NCI-H146 treated with DMSO at 0.1 percent for 48 hours (cell line): ENCODE measurements around the gene ANKRD23.
"Not testable (repeated sequence)": the region's sequence is repeated elsewhere in the genome, so short reads cannot be mapped to it uniquely, and the experiment has no call there.

Source experiments
- DNase-seq: peaks from one replicate; lab custom pipeline; 2025; ENCODE audit not compliant: unreplicated experiment; lab: John Stamatoyannopoulos, UW

ANKRD23 gene

DNA sequence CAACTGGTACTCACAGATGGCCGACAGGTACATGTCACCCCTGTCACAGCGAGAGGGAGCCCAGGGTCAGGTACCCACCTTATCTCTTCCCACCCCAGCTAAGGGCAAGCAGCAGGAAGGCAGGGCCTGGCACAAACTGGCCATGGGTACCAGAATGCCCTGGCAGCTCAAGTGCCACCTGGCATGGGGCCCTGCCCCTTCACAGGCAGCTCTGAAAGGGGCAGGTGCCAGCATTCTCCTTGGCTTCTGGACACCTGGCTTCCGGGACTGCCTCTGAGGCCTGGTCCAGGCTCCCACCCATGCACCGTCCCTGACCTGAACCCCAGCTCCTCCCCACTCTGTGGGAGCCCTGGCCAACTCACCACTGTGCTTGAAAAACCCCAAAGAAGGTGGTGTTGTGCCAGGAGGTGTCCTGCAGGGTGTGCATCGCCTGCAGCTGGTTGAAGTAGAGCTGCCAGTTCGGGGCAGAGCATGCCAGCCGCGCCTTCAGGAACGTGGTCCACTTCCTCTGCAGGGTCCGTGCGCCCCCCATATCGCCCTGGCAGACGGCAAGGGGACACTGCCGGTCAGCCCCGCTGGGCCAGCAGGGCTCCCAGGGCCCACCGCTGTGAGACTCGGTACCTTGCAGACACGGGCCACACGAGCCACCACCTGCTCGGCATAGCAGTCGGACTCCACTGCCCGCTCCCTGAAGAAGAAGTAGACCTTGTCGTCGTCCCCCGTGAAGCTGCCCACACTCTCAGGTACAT lies 20.7 kb upstream of the ANKRD23 start:
- no peak for DNase-seq

DNA sequence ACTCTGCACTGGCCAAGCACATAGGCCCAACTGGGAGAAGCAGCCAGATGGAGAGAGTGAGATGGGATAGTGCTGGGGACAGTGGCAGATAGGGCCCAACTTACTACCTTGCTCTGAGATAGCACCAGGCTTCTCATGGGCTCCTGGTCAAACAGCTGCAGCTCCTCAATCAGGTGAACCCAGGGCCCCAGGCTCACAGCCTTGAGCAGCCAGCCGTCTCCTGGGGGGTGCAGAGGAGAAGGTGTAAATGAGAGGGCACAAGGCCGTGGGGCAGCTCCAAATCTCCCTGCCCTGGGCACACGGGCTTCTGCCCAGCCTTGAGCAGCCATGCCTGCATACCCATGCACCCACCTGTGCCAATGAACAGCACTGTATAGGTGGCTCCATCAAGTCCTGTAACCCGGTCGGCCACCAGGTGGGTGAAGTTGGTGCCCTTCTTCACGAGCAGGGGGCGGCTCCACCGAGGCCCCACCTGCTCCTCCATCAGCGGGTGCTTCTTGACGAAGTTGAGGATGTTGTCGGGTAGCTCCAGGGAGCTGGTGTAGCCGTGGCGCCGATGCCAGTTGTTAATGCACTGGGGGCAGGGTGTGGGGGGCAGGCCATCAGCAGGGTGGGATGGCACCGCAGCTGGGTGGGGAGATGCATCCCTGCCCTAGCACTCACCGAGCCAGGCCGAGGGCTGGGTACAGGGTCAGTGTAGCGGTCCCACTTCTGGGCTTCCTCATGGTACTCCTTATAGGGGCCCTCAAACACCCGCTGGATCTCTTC lies 19.9 kb upstream of the ANKRD23 start:
- no peak for DNase-seq

DNA sequence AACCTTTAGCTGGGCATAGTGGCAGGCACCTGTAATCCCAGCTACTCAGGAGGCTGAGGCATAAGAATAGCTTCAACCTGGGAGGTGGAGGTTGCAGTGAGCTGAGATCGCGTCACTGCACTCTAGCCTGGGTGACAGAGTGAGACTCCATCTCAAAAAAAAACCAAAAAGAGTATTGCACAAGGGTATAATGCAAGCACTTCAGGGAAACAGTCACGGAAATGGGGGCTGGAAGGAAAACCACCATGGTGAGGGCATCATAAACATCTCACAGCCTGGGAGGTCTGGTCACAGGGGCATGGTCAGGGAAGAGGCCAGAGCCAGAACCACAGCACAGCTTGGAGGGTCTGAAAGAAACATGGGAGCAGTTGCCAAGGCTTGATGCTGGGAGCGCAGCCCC lies 19.2 kb upstream of the ANKRD23 start:
- DNase-seq = not testable (repeated sequence)

DNA sequence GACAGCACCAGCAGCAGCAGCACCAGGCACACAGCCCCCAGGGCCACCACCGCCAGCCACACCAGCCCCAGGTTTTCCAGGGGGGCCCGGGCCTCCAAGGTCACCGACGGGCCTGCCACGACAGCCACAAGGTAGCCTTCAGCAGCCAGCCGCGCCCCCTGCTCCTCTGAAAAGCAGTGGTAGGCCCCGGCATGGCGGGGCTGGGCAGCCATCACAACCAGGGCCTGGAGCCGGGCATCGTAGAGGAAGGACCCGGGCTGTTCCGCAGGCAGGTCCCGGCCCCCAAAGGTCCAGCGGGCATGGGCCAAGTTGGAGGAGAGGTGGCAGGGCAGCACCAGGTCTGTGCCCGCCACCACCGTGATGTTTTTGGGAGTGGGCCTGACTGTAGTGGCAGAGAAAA lies 17.3 kb upstream of the ANKRD23 start:
- DNase-seq = no peak

DNA sequence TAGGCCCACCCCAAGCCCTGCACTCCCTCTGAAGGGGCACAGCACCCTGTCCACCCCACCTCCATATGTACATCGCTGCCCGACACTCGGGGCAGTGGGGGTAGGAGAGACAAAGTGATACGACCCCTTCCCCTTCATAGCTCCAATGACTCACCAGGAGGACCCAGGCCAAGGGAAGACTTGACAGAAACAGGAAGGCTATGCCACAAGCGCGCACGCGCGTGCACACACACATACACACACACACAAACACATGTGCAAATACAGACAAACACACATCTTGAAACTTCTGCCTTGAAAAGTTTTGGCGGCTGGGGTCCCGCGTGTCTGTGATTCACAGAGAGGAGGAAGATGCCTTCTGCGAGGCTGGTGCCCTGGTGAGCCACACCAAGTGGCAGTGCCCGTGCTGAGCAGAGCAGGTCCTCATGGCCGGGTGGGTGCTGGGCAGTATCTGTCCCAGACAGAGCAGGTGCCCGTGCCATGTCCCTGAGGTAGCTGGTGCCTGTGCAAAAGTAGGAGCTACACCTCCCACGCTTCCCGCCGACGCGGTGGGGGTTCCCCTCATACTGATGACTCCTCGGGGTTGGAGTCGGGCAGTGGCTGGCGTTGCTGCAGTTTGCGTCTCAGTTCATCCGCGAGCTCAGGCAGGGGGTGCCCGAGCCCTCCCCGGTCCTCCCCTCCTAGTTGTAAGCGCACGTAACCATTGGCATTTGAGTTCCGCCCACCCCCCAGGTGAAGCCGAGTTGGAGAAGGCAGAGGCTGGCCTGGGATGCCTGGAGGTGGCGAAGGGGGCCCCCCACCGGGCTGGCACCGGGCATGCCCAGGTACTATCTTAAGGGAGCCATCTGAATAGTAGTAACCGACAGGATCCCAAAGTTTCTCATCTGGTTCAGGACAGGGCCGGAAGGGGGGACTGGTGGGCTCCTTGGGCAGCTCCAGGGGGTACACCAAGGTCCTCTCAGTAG lies 16.5 kb upstream of the ANKRD23 start:
- DNase-seq = no peak

DNA sequence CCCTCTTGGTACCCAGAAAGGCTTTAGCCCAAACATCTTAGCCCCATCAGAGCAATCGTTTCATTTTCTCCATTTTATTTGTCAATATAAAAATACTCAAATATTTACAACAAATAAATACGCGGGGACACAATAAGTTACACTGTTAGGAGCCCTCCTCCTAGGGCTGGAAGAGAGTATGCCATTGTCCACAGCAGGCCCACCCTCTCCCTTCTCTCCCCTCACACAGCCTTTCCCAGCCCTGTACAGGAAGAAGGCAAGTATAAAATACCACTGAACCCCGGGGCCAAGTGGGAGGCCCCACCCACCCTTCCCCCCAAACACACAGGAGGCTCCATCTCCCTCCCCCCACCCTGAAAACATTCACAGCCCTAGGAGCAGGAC lies 15.9 kb upstream of the ANKRD23 start:
- no peak for DNase-seq

DNA sequence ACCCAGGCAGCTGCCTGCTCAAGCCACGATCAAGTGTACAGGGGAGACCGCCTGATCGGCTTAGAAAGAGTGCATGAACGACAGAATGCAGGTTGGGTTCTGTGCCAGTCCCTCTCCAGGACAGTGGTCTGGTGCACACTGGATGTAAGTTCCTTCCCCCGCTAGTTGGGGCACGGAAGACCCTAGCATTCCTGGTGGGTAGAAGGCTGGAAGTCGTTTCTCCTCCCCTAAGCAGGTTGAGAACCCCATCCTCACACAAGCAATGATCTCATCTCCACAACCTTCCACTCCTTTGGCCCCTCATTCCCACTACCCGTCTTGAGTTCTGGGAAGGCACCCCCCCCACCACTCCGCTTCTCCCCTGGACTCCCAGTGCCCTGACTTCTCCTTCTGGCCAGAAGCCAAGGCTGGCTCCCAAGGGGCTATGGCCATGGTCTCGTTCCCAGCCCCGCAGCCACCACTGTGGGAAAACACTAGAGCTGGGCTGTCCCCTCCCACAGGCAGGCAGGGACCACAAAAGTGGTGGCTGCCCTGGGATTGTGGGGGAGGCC lies 15.4 kb upstream of the ANKRD23 start:
- no peak for DNase-seq

DNA sequence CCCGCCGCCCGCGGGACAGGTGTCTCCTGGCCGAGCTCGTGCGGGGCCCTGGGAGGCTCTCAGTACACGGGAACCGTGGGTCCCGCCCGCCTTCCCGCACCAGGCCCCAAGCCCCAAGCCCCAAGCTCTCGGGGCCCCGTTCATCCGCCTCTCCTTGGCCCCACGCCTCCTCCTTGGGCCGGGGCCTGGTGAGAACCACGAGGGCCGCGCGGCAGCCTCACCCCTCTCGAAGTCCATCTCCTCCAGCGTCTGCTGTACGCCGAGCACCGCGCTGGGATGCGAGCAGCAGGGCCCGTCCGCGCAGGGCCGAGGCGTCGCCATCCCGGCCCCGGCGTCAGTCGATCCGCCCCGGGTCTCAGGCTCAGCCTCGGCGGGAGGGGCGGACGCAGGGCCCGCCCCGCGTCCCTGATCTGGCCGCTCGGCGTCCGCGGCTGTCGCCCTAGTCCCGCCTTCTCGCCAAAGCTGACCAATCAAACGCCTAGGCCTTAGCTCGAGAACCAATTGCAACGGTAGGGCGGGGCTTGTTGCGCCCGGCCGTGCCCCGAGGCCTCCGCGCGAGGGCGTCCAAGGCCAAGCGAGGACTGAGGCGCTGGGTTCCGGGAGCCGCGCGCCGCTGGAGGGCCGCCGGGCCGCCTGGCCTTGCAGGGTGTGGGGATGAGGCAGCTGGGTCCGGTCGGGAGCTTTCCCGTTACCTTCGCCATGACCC lies 14.0 kb upstream of the ANKRD23 start, which contains the start of gene ANKRD39:
Gene ANKRD39, minus strand, starts transcription at position 350 of the 706 bp plus-strand sequence. Its CDS starts 29 bp downstream, at position 321.
- DNase-seq = peak; percentile 95

DNA sequence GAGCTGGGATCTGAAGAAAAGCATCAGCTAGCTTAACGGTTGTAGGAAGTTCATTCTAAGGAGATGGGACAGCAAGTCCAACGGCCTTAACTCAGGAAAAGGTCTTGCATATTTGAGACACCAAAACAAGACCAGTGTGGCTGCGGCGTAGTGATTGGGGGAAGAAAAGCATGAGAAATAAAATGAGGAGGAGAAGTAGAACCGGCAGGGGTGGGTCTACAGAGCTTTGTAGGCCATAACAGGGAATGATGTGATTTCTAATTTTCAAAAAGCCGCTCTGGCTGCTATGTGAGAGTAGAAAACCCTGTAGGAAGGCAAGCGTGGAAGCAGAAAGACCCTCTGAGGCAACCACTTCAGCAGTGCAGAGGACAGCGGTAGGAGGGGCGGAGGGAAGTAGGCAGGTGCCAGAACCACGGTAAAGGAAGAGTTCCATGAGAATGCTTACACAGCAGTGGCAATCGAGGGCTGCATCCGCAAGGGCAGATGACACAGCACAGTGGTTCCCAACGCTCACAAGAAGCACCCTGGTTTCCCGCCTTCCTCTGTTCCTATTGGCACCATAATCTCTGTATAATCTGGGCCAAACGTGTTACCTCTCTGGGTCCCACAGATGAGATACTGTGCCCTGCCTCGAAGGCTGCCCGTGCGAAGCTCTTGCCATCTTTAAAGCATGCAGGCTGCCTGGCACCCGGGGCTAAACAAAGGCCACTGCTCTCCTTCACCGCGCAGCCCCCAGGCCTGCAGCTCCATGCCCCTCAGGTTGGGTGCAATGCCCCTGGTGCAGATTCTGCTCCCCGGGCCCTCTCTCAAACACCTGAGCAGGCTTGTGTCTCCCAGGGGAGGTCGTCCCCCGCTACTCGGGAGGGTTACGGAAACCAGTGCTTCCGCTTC lies 13.2 kb upstream of the ANKRD23 start:
- DNase-seq = peak; percentile 55

DNA sequence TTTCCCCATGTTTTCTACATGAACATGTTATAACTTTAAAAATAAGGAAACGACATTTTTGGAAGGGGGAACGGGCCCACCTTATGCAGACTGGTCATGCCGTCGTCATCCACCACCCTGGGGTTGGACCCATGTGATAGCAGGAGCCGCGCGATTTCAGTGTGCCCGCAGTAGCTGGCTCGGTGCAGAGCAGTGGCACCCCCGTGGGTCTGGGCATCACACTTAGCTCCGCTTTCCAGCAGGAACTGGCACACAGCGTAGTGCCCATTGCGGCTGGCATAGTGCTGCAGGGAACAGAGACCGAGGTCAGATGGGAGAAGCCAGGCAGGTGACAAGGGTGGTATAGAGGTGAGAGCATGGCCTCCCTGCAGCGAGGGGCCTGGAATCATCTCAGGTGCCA lies 9.5 kb upstream of the ANKRD23 start:
- no peak for DNase-seq

DNA sequence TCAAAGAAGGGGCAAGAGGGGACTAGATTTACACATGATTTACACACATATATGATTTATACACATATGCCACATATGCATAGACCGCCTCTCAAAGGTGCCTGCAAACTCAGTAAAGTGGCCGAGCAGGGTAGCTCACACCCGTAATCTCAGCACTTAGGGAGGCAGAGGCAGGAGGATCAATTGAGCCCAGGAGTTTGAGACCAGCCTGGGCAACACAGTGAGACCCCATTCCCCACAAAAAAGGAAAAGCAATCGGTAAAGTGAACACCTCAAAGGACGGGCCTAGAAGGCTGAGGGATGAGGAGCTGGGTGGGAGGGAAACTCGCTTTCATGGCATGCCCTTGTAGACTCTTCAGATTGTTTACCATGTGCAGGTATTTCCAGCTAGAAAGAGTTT lies 8.8 kb upstream of the ANKRD23 start:
- no peak for DNase-seq

DNA sequence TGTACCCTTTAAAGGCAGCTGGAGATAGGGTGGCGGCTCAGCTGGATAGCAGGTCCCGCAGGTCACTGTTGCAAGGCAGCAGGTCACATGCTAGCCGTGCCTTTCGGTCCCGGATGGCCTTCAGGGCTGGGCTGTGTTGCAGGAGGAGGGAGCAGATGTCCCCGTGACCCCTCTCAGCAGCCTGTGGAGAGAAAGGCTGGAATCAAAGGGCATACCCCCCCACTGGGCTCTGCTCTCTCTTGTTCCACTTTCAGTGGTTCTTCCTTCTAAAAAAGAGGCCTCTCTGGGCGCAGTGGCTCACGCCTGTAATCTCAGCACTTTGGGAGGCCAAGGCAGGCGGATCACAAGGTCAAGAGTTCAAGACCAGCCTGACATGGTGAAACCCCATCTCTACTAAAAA lies 4.4 kb upstream of the ANKRD23 start:
- no peak for DNase-seq

DNA sequence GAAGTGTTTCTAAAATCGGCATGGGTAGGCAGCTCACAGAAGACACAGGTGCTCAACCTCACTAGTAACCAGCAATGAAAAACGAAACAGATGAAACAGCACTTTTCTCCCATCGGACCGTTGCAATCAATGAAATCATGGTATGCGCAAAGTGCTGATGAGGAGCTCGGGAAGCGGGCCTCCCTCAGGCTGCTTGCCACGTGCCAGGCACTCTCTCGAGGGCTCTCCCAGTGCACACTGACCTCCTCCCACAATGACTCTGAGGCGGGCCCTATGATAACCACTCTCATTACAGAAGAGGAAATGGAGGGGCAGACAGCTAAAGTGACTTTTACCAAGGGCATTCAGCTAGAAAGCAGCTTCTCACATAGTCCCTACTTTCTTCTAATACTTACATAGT lies 3.8 kb upstream of the ANKRD23 start:
- no peak for DNase-seq

DNA sequence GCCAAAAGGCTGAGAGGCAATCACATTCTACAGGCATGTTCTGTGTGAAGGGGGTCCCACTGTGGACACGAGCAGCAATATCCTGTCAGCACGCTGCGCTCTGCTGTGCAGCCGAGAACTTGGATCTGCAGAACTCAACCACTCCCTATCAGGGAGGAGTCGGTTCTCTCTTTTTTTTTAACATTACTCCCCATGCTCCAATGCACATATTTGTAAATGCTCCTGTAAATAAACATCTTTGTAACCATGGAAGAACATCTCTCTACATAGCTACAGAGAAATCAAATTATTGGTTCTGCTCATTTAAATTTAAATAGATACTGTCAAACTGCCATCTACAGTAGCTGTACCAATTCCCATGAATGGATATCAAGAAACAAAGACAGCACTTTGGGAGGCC lies 3.0 kb upstream of the ANKRD23 start:
- no peak for DNase-seq

DNA sequence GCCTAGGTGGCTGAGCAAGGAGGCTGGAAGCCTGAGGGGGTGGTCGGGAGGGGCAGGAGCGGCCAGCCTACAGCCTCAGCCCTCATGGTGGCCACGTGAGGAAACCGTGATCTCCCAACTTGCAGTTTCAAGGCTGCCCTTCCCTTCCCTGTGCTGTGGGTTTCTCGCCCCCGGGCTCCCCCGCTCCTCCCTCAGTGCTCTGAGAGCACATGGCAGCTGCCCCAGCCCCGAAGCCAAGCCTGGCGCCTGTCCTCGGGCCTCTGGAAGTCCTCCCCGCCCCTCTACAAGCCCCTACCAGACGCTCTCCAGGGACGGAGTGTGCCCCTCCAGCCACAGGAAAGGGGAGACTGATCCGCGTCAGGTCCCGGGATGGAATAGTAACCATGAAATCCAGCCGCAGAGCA lies 586 bp upstream of the ANKRD23 start:
- DNase-seq = no peak

DNA sequence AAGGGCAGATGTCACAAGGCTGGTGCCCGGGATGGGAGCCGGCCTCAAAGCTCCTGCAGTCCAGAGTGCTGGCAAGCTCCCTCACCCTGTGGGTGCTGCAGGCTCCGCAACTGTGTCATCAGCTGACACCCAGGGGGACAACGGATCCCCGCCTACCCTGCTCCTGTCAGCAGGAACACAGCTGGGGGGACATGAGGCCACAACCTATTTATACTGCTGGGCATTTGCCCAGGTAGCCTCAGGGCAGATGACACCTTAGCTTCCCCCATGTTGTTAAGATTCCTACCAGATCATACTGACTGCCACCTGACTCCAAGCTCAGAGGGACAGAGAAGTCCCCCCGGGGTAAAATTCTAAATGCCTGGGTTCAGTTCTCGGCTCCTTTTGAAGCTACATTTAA lies 1.2 kb downstream of the ANKRD23 start:
- DNase-seq = peak; percentile 75

DNA sequence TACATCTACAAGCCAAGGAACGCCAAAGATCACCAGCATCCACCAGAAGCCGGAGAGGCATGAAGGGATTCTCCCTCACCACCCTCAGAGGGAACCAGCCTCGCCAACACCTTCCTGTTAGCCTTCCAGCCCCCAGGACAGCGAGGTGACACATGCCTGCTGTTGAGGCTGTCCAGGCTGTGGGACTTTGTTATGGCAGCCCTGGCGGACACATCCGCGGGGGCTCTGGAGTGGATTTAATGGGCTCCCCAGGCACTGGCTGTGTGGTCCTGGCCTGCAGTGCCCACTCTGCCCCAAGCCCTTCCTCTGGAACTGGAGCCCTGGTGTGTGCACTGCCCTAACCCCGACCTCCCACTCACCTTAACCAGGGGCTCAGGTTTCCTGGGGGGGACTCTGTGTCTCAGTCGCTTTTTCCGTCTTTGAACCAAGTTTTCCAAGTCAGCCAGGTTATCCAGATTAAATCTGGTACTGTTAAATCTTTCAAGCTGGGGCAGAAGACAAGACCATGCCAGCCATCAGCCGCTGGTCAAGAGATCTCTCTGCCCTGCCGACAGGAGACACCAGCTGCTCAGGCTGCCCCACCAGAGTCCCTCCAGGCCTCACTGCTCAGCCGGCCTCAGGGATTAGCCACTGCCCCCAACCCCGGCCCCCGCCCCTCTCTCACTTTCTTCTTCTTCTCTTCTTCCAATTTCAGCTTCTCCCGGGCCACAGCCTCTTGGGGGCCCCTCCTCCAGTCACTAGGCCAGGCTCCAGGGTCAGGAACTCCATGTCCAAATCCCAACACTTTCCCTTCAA lies 1.9 kb downstream of the ANKRD23 start:
- no peak for DNase-seq
